NOMO-1 (cell line): ENCODE data around the gene TWIST2.

Source experiments
- DNase-seq, 2 experiments: peaks; one replicate each; lab custom pipeline; 2025; ENCODE audit not compliant: unreplicated experiment in 2 of 2; lab: John Stamatoyannopoulos, UW

Gene TWIST2

GRCh38 chr2:238915196-238915595 lies 67.3 kb downstream of the TWIST2 start:
- no peak for DNase-seq

DNA sequence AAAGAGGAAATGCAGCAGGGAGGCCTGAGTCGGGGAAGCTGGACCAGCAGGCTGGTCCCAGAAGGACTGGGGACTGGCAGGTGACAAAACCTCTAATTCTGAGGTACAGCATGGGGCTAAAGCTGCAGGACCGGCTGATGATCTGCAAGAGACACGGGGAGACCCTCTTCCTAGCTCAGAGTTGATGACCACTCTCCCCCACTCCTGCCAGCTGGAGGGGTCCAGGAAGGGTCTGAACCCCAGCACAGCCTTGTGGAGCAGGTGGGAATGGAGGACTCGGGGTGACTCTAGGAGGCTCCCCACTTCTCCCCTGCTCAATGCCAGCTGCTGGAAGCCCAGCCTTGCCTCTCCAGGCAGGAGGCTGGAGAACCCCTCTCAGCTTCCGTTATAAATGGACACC lies 67.7 kb downstream of the TWIST2 start:
- DNase-seq: no peak

DNA sequence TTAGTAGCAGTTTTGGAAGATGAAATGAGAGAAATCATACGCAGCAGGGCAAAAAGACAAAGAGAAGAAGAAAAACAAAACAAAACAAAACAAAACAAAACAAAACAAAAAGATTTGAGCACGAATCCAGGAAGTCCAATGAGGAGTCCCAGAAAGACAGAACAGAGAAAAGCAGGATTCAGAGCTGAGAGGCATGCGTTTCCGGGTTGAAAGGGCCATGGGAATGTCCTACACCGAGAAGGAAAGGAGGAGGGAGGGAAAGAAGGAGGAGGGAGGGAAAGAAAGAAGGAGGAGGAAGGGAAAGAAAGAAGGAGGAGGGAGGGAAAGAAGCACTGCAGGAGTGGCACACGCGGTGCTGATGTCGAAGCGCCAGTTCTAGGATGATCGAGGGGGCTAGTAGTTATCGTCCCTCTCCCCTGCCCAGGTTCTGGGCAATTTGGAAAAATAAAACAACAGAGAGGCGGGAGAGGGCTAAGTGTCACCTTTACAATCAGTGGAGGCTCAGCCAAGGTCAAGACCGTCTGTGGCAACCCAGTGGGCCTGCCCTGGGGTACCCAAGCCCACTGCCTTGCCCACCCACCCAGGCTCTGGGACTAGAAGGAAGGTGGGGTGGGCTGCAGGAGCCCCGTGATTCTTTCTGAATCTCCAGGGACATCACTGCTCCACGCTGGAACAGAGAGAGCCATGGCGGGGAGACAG lies 68.4 kb downstream of the TWIST2 start:
- no peak for DNase-seq

DNA sequence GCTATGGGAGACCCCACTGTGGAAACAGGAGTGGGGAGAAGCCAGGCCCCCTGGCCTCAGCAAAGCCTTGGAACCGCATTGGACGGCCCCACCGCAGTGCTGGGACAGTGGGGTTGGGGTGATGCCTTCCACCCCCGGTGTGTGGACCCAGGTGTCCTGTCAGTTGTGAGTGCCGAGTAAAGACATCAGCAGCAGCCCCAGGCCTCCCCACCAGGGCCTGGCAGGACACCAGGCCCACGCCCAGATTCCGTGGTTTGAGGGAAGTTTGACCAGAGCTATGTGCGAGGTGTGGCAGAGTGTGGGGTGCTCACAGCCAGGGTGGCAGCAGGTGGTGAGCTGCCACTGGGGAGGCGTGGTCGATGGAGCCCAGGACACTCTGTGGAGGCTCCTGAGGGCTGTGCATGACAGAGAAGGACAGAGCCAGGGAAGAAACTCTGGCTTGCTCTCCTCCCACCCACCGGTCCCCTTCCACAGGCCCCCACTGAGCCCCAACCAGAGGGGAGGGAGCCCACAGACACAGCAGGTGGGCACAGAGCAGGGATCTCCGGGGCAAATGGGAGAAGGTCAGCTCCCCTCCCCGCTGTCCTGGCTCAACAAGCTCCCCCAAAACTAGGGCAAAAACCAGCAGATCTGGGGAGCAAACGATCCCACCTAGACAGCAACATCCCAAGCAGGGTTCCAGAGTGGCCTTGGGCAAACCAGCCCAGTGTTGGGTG lies 69.1 kb downstream of the TWIST2 start:
- DNase-seq: no peak

DNA sequence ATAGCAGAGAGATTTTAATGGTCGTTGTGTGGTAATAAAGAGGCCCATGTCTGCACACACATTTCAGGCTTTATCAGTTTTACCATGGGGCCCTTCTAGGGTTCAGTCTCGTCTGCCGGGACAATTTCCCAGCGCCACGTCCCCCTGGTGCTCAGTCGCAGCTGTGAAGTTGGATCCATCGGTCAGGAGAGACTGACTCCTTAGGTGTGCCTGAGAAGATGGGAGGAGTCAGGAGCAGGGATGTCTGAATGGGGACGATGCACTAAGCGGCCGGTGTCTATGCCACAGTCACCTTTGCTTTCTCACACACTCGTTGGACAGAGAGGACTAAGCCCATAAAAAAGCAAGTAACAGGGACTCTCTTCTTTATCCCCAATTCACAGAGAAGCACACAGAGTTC lies 71.4 kb downstream of the TWIST2 start:
- no peak for DNase-seq

DNA sequence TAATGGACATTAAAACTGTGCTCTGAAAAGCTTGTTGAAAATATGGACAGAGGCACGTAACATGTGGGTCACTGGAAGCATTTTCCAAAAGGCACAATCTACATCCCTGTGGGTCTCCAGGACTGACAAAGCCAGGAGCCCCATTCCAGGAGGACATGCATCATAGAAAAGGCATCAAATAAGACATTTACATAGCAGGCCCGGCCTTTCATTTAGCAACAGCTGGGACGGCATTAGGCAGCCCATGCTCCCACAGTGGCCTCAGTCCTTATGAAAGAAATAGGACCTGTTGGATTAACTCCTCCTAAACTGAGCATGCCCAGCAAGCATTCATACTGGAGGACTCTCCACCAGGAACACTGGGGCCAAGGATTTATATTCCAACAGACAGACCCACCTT lies 72.2 kb downstream of the TWIST2 start:
- DNase-seq: no peak

DNA sequence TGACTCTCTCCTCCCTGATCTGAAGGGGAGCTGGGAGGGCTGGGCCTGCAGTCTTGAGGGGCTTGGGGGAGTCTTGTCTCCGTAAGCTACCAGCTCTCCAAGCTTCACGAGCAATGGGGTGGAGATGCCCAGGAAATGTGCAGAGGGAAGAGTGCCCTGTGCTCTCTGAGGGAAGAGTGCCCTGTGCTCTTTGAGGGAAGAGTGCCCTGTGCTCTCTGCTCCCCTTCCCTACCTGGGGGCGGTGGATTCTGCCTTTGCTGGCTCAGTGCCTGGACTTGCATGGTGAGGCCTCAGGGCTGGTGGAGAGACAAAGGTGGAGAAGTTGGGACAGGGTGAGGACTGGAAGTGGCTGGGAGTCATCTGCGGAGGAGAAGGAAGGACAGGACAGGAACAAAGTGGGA lies 72.7 kb downstream of the TWIST2 start:
- no peak for DNase-seq

DNA sequence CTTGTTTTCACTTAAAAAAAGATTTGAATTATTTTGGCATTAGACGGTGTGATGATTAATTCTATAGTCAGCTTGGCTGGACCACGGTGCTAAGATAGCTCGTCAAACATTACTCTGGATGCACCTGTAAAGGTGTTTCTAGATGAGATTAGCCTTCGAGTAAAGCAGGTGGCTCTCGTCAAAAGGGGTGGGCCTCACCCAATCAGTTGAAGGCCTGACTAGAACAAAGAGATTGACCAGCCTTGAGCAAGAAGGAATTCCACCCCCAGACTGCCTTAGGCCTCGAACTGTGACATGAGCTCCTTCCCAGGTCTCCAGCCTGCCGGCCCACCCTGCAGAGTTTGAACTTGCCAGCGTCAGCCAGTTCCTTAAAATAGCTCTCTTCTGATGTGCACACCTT lies 73.4 kb downstream of the TWIST2 start:
- DNase-seq: no peak

- DNase-seq: no peak
Measured at GRCh38 chr2:238921681-238922319, 73.9 kb downstream of the TWIST2 start.

DNA sequence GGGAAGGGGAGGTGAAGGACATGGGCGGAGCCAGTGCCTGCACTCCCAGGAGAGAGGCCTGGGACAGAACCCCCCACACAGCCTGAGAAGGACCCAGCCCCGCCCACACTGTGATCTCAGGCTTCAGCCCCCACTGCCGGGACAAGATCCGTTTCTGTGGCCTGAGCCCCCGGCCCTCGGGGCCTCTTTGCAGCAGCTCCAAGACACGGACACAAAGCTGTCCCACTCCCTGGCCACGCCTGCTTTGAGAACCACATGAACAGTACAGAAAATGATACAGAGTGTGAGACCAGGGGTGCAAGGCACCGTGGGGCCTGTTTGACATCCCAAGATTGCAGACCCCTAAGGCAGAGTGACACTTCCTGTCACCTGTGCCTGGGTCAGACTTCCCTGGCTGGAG lies 74.5 kb downstream of the TWIST2 start:
- DNase-seq: no peak

- DNase-seq: no peak
Measured at GRCh38 chr2:238924032-238924431, 76.1 kb downstream of the TWIST2 start.

GRCh38 chr2:238924796-238925195 lies 76.9 kb downstream of the TWIST2 start:
- no peak for DNase-seq

DNA sequence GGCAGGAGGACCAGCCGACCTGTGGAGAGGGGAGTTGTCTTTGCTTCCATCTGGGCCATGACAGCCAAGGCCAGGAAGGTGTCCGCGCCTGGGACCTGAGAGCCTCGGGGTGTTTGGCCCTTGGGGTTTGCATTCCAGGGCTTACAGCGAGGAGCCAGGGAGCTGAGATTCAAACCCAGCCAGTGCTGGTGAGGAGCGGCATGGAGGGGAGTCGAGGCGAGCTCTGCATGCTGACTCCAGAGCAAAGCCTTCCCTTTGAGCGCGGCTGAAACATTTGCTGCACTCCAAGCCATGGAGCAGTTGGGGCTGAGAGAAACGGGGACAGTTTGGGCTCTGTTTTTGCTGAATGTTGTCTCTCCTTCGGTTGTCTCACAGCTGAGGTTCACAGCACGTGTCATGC lies 77.4 kb downstream of the TWIST2 start:
- DNase-seq: no peak

DNA sequence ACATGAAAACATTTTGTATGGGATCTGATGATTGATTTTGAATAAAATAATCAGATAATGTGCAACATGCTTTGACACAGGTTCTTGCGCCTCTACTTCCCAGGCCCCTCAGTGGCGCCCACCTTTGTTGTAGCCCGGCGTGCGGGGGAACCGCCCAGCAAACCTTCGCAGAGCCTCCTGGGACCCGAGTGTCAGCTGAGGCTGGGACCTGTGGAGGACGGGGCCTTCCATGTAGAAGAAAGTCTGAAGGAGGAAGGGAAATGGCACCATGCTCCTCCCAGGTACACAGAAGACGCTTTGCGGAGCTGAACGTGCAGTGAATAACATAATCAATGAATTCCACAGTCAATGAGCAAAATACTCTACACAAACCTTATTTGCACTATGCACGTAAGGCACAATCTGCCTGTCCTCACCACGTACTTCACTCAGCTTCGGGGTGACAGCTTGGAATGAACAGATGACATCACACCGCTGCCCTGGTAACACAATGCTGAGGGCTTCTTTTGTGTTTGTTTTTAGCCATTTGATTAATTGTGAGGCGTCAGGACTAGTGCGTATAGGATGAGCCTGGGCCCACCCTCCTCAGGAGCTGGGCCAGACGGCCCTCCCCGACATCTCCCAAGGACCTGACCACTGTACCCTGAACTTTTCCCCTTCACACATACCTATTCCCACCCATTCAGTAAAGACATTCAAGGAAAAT lies 78.1 kb downstream of the TWIST2 start:
- DNase-seq: no peak

DNA sequence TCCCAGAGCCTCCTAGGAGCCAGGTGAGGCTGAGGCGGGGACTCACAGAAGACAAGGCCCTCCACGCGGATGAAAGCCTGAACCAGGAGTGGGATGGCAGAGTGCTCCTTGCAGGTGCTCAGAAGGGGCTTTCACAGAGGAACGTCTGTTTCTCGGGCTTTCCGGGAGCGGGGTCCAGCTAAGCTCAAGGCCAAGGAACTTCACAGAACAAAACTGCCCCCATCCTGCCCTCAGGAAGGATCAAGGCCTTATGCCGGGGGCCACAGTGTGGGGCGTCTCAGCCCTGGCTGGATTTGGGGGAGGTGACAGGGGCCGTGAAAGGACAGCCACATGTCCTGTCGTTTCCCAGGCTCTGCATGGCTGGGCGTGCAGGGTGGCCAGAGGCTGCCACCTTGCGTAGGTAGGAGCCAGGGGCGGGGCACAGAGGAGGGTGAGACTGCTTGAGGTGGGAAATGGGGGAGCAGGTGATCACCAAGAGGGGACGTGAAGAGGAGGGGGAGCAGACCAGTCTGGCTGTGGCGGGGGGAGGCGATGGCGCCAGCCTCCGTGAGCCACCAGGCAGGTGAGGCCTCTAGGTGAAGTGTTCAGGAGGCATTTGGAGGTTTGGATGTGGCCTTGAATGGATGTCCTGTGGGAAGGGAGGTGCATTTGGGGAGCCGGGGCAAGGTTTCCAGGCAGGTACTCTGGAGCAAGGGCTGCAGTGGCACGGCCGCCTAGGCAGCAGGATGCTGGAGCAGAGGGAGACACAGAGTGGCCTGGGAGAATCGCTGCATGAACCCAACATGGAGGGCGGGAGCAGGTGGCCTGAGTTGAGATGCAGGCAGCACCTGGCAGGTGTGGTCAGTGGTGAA lies 79.1 kb downstream of the TWIST2 start:
- no peak for DNase-seq

GRCh38 chr2:238927746-238928519 lies 80.0 kb downstream of the TWIST2 start:
- no peak for DNase-seq

DNA sequence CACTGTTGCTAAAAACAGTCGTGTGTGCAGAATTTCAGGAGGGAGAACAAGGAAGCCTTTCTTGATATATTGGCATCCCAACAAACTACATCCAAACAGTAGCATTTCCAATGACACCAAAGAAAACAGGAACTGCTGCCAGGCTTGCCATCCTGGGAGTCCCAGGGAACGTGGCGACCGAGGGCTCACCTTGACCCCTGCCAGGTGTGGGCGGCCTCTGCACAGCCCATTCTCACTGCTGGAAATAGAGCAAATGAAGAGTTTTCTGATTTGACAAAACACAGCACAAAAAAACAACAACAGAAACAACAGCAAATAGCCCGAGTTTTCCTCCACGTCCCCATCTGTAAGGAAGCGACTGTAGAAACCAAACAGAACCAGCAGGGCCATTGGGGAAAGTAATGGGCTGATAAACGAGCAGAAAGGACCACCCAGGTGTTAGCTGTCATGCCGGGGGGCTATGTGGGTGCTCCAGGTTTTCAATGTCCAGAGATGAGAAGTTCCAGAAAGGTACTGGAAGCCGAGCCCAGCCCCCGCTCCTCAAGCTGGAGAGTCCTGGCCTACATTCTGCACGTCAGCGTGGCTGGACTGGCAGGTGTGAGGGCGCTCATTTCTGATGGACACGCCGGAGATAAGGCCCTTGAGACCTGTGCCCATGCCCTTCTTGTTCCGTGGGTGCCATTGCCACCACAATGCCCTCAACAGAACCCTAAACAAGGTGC lies 80.8 kb downstream of the TWIST2 start:
- no peak for DNase-seq

GRCh38 chr2:238929242-238930081 lies 81.6 kb downstream of the TWIST2 start:
- no peak for DNase-seq
